GM23338 (cell line): ENCODE measurements around the gene KCNJ6. TPM values are rescaled to one million over a fixed set of nuclear protein-coding genes. Genes with fewer than 3 reads are reported as not detected.

Experiments used
- ATAC-seq: fragments of 200-7000 bp; cut with Tn5 transposase; 3 replicates; pipeline ENCODE4 v1.9.1; 2020
- DNase-seq: peaks from one replicate; pipeline ENCODE4 v3.0.0-alpha.2; 2015; ENCODE audit warnings: low spot score
- H2AFZ ChIP-seq: fragments of 200-600 bp; sonication (generic); 2 replicates; pipeline ENCODE4 v1.8.0; 2016; ENCODE audit warnings: antibody characterized with exemption, mild to moderate bottlenecking, moderate library complexity
- H3F3A ChIP-seq: fragments of 200-600 bp; sonication (generic); replicated peaks from 2 replicates; pipeline ENCODE4 v1.8.0; 2017; ENCODE audit warnings: antibody characterized with exemption, mixed run types, low read depth
- H3K27ac ChIP-seq: fragments of 200-600 bp; sonication (generic); 2 replicates; pipeline ENCODE4 v1.6.1; 2016; ENCODE audit warnings: low read depth
- H3K27me3 ChIP-seq: fragments of 200-600 bp; sonication (generic); 2 replicates; pipeline ENCODE4 v1.8.0; 2016; ENCODE audit warnings: mild to moderate bottlenecking, mixed run types, moderate library complexity; ENCODE audit not compliant: insufficient read depth
- H3K36me3 ChIP-seq: fragments of 200-600 bp; sonication (generic); 2 replicates; pipeline ENCODE4 v1.8.0; 2016; ENCODE audit warnings: mild to moderate bottlenecking; ENCODE audit not compliant: insufficient read depth
- H3K4me1 ChIP-seq: fragments of 200-600 bp; sonication (generic); 2 replicates; pipeline ENCODE4 v1.8.0; 2016; ENCODE audit warnings: mild to moderate bottlenecking, moderate library complexity; ENCODE audit not compliant: insufficient read depth
- H3K4me2 ChIP-seq: fragments of 200-600 bp; sonication (generic); 2 replicates; pipeline ENCODE4 v1.7.1; 2017; ENCODE audit warnings: mixed run types
- H3K4me3 ChIP-seq: fragments of 200-600 bp; sonication (generic); 2 replicates; pipeline ENCODE4 v1.6.1; 2016; ENCODE audit warnings: mixed run types
- H3K79me2 ChIP-seq: fragments of 200-600 bp; sonication (generic); replicated peaks from 2 replicates; pipeline ENCODE4 v1.8.0; 2017; ENCODE audit warnings: mild to moderate bottlenecking; ENCODE audit not compliant: insufficient read depth
- H3K9me2 ChIP-seq: fragments of 200-600 bp; sonication (generic); 2 replicates; pipeline ENCODE4 v1.8.0; 2017; ENCODE audit not compliant: insufficient read depth
- H4K20me1 ChIP-seq: fragments of 200-600 bp; sonication (generic); replicated peaks from 2 replicates; pipeline ENCODE4 v1.8.0; 2017; ENCODE audit warnings: mild to moderate bottlenecking; ENCODE audit not compliant: insufficient read depth
- H3K27ac Mint-ChIP-seq: 2 replicates; pipeline ENCODE4 v1.8.0; 2020; ENCODE audit warnings: inconsistent platforms, mild to moderate bottlenecking, moderate library complexity, mixed read lengths
- H3K27me3 Mint-ChIP-seq: 3 replicates; pipeline ENCODE4 v1.8.0; 2022; ENCODE audit warnings: low read depth, mild to moderate bottlenecking, moderate library complexity, mixed read lengths, inconsistent platforms; ENCODE audit not compliant: insufficient read depth, poor library complexity
- H3K36me3 Mint-ChIP-seq: 3 replicates; pipeline ENCODE4 v1.8.0; 2021; ENCODE audit warnings: low read depth, mild to moderate bottlenecking, inconsistent platforms, moderate library complexity, mixed read lengths
- H3K4me1 Mint-ChIP-seq: 3 replicates; pipeline ENCODE4 v1.8.0; 2020; ENCODE audit warnings: mild to moderate bottlenecking, inconsistent platforms, mixed read lengths
- H3K4me3 Mint-ChIP-seq: 3 replicates; pipeline ENCODE4 v1.8.0; 2021; ENCODE audit warnings: moderate library complexity, mild to moderate bottlenecking, inconsistent platforms, mixed read lengths
- H3K9me3 Mint-ChIP-seq: 3 replicates; pipeline ENCODE4 v1.8.0; 2020; ENCODE audit warnings: moderate library complexity, mild to moderate bottlenecking, inconsistent platforms, mixed read lengths
- CREB1 ChIP-seq: fragments of 250-450 bp; sonication (Bioruptor Pico); IDR thresholded peaks from 2 replicates; pipeline ENCODE4 v1.5.0; 2020; ENCODE audit warnings: low read depth, mild to moderate bottlenecking, moderate library complexity
- CTCF ChIP-seq, 2 experiments: fragments of 200-600 bp in 1 of 2; sonication (generic) in 1 of 2; conservative IDR thresholded peaks; 2 replicates each; pipeline versions ENCODE4 v1.5.1 to v1.6.1; 2016 to 2017; ENCODE audit warnings: antibody characterized with exemption in 2 of 2, low read depth in 2 of 2, mild to moderate bottlenecking in 2 of 2, moderate library complexity in 1 of 2
- ETS1 ChIP-seq: IDR thresholded peaks from 2 replicates; pipeline ENCODE4 v1.6.1; 2016; ENCODE audit warnings: antibody characterized with exemption
- EZH2 ChIP-seq: fragments of 200-600 bp; sonication (generic); IDR thresholded peaks from one replicate; pipeline ENCODE4 v1.8.0; 2017; ENCODE audit warnings: antibody characterized with exemption, mild to moderate bottlenecking, low read depth; ENCODE audit not compliant: unreplicated experiment
- EZH2phosphoT487 ChIP-seq: fragments of 200-600 bp; sonication (generic); IDR thresholded peaks from one replicate; pipeline ENCODE4 v1.8.1; 2018; ENCODE audit warnings: antibody characterized with exemption; ENCODE audit not compliant: unreplicated experiment
- JUNB ChIP-seq: IDR thresholded peaks from one replicate; pipeline ENCODE4 v1.6.1; 2016; ENCODE audit warnings: antibody characterized with exemption; ENCODE audit not compliant: unreplicated experiment
- NANOG ChIP-seq: IDR thresholded peaks from 2 replicates; pipeline ENCODE4 v1.6.1; 2016; ENCODE audit warnings: antibody characterized with exemption, borderline replicate concordance
- POLR2AphosphoS5 ChIP-seq: IDR thresholded peaks from 2 replicates; pipeline ENCODE4 v1.6.1; 2016; ENCODE audit warnings: antibody characterized with exemption, low read depth
- REST ChIP-seq: IDR thresholded peaks from one replicate; pipeline ENCODE4 v1.6.1; 2018; ENCODE audit warnings: antibody characterized with exemption; ENCODE audit not compliant: unreplicated experiment
- STAT1 ChIP-seq: IDR thresholded peaks from one replicate; pipeline ENCODE4 v1.6.1; 2016; ENCODE audit warnings: antibody characterized with exemption; ENCODE audit not compliant: unreplicated experiment
- ZNF114 ChIP-seq: fragments of 250-450 bp; sonication (Bioruptor Pico); IDR thresholded peaks from 2 replicates; pipeline ENCODE4 v1.5.0; 2020; ENCODE audit warnings: mild to moderate bottlenecking, moderate library complexity
- ZNF331 ChIP-seq: fragments of 250-450 bp; sonication (Bioruptor Pico); IDR thresholded peaks from 2 replicates; pipeline ENCODE4 v1.5.0; 2020; ENCODE audit warnings: low read depth, mild to moderate bottlenecking, moderate library complexity
- ZNF462 ChIP-seq: fragments of 250-450 bp; sonication (Bioruptor Pico); IDR thresholded peaks from 2 replicates; pipeline ENCODE4 v1.5.0; 2020; ENCODE audit warnings: mild to moderate bottlenecking, moderate library complexity
- polyA plus RNA-seq: library from polyadenylated mRNA; unstranded; fragments of >200 nt; fragmentation: Nextera tagmentation; extraction: Ambion mirVana; gene quantifications from 2 replicates; pipeline ENCODE4 v1.2.1, GENCODE V29; 2016
- total RNA-seq: library from RNA; depleted of rRNA; stranded (reverse); fragments of >200 nt; shearing (Covaris generic); gene quantifications from 2 replicates; pipeline ENCODE4 v1.2.3, GENCODE V29; 2014

KCNJ6 gene
- total and polyA plus RNA-seq, 2 experiments from 2014 or later: 0.48 to 0.52 TPM

GRCh38 chr21:37765221-37765900, 150.9 kb downstream of the KCNJ6 start:
- no peak for DNase-seq
- no peaks in the 10 kb centered on the region for H4K20me1 ChIP-seq
- H3K79me2 ChIP-seq: no peaks in the 10 kb centered on the region
- Mint-ChIP-seq H3K27me3 (peaks cover 3% of the 10 kb centered on the region), H3K27ac (no peak overlapping the region), H3K9me3 (peaks cover 21% of the 10 kb centered on the region), H3K4me3 (no peak overlapping the region), H3K36me3 (peaks cover 15% of the 10 kb centered on the region; the same call in 2 of the 3 replicates), H3K4me1 (peaks cover 5% of the 10 kb centered on the region; the same call in 2 of the 3 replicates)
- no peak overlapping the region for H3K27ac ChIP-seq
- TF ChIP-seq ETS1 (no peak), CTCF (conservative IDR thresholded peaks at IDR 0.05; ENCODE audit: low read depth in 2 of 2) (no peak), CREB1 (CRISPR knock-in tag) (no peak), ZNF114 (no peak), ZNF462 (CRISPR knock-in tag) (no peak), REST (no peak), ZNF331 (CRISPR knock-in tag) (no peak), EZH2phosphoT487 (no peak), NANOG (no peak), EZH2 (no peak), STAT1 (no peak), JUNB (no peak), POLR2AphosphoS5 (no peak)
- peaks cover 4% of the 10 kb centered on the region; the same call in 1 of the 2 replicates for H3K36me3 ChIP-seq
- H3K9me2 ChIP-seq: no peaks in the 10 kb centered on the region
- H3F3A ChIP-seq: no peaks in the 10 kb centered on the region
- H3K4me3 ChIP-seq: no peak overlapping the region
- H3K4me1 ChIP-seq: no peaks in the 10 kb centered on the region
- no peaks in the 10 kb centered on the region for H3K27me3 ChIP-seq
- no peak overlapping the region for H2AFZ ChIP-seq
- H3K4me2 ChIP-seq: no peak overlapping the region
- ATAC-seq: no peak
